ENCODE data around the gene TSHZ2.
"Not testable (repeated sequence)": the region's sequence is repeated elsewhere in the genome, so short reads cannot be mapped to it uniquely, and the experiment has no call there.

The TSHZ2 gene

GRCh38 chr20:52964131-52964530 is 8.0 kb upstream of the TSHZ2 start:
- no peak for DNase-seq (ENCODE audit: low spot score)

- no peak for DNase-seq (ENCODE audit: low spot score)
Observed at GRCh38 chr20:52965380-52965779, 6.8 kb upstream of the TSHZ2 start.

- DNase-seq (ENCODE audit: low spot score): no peak
Observed at GRCh38 chr20:52965819-52966218, 6.3 kb upstream of the TSHZ2 start.

- DNase-seq (ENCODE audit: low spot score): not testable (repeated sequence)
Observed at GRCh38 chr20:52966543-52966942, 5.6 kb upstream of the TSHZ2 start.

GRCh38 chr20:52971498-52972189 is 514 bp upstream of the TSHZ2 start:
- DNase-seq (ENCODE audit: low spot score): no peak

GRCh38 chr20:52972965-52973819 is 1.0 kb downstream of the TSHZ2 start:
- DNase-seq (ENCODE audit: low spot score): peak; percentile 26

GRCh38 chr20:52974179-52974594 is 2.0 kb downstream of the TSHZ2 start:
- DNase-seq (ENCODE audit: low spot score): no peak

- no peak for DNase-seq (ENCODE audit: low spot score)
Observed at GRCh38 chr20:52975029-52975732, 3.0 kb downstream of the TSHZ2 start.

GRCh38 chr20:52975803-52976531 is 3.8 kb downstream of the TSHZ2 start:
- no peak for DNase-seq (ENCODE audit: low spot score)

- no peak for DNase-seq (ENCODE audit: low spot score)
Observed at GRCh38 chr20:52978851-52979250, 6.7 kb downstream of the TSHZ2 start.

- DNase-seq (ENCODE audit: low spot score): no peak
Observed at GRCh38 chr20:52981051-52981450, 8.9 kb downstream of the TSHZ2 start.

- no peak for DNase-seq (ENCODE audit: low spot score)
Observed at GRCh38 chr20:52983726-52984450, 11.7 kb downstream of the TSHZ2 start.

- DNase-seq (ENCODE audit: low spot score): no peak
Observed at GRCh38 chr20:52984451-52984810, 12.3 kb downstream of the TSHZ2 start.

GRCh38 chr20:52985687-52986086 is 13.5 kb downstream of the TSHZ2 start:
- DNase-seq (ENCODE audit: low spot score): peak; percentile 45

- DNase-seq (ENCODE audit: low spot score): no peak
Observed at GRCh38 chr20:52987295-52987694, 15.1 kb downstream of the TSHZ2 start.

- no peak for DNase-seq (ENCODE audit: low spot score)
Observed at GRCh38 chr20:52991830-52992229, 19.7 kb downstream of the TSHZ2 start.

GRCh38 chr20:52992632-52993031 is 20.5 kb downstream of the TSHZ2 start:
- no peak for DNase-seq (ENCODE audit: low spot score)

- DNase-seq (ENCODE audit: low spot score): no peak
Observed at GRCh38 chr20:52993076-52993475, 20.9 kb downstream of the TSHZ2 start.

GRCh38 chr20:52994184-52994970 is 22.2 kb downstream of the TSHZ2 start:
- no peak for DNase-seq (ENCODE audit: low spot score)

GRCh38 chr20:52996130-52996529 is 24.0 kb downstream of the TSHZ2 start:
- DNase-seq (ENCODE audit: low spot score): no peak

GRCh38 chr20:52996658-52997057 is 24.5 kb downstream of the TSHZ2 start:
- no peak for DNase-seq (ENCODE audit: low spot score)
